ENCODE results near the gene COL7A1. TPM values are rescaled to one million over a fixed set of nuclear protein-coding genes. Genes with fewer than 3 reads are reported as not detected.
A peak's percentile ranks its signal among the peaks of the same experiment; 100 is the strongest.

The COL7A1 gene
- 1 to 10 TPM in 1 of 2 experiments, under 1 TPM in 1; 0.40 to 1.4 TPM for total RNA-seq

GRCh38 chr3:48595075-48595525, at the start of gene COL7A1:
COL7A1 (minus strand) TSS chr3:48595329; CDS start chr3:48595159, 170 bp downstream.
- H3K4me1 Mint-ChIP-seq = peaks cover 7% of the 10 kb centered on the region
- CTCF ChIA-PET = no interaction called here
- H3K36me3 Mint-ChIP-seq (ENCODE audit: low read depth) = peaks cover 14% of the 10 kb centered on the region
- H3K27me3 Mint-ChIP-seq = peaks cover 24% of the 10 kb centered on the region
- DNase-seq = no peak
- no peak within 1 kb of the TSS for H3K27ac Mint-ChIP-seq
- H3K4me3 Mint-ChIP-seq = no peak within 1 kb of the TSS
- H3K9me3 Mint-ChIP-seq = no peaks in the 10 kb centered on the region
- POLR2A ChIA-PET = no interaction called here

GRCh38 chr3:48642605-48643004, 47.5 kb upstream of the COL7A1 start:
- H3K4me3 Mint-ChIP-seq = no peak overlapping the region
- CTCF ChIA-PET = no interaction called here
- H3K27ac Mint-ChIP-seq = no peak overlapping the region
- POLR2A ChIA-PET = no interaction called here
- peaks cover 3% of the 10 kb centered on the region for H3K36me3 Mint-ChIP-seq (ENCODE audit: low read depth)
- no peaks in the 10 kb centered on the region for H3K9me3 Mint-ChIP-seq
- no peaks in the 10 kb centered on the region for H3K27me3 Mint-ChIP-seq
- no peak for DNase-seq
- no peaks in the 10 kb centered on the region for H3K4me1 Mint-ChIP-seq

DNA sequence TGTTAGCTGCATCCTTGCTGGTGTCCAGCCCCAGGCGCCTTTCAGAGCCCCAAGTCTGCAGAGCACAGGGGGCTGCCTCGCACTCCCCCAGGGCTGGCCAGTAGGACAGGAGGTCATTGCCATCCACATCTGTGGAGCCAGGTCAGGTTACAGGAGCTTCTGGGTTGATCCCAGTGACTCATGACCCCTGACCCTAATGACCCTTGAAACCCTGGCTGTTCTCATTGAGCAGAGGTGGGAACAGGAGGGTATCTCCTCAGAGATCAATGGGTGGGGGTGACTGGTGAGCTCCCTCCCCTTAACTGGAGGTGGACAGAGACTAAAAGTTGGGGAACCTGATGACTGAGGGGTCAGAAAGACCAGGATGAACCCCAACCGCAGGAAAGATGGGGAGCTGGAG, 46.3 kb upstream of the COL7A1 start:
- CTCF ChIA-PET = interaction anchor here (0.7 kb wide), 1 partner anchor 205 kb away, joined by 3 read pairs; no protein-coding TSS in a partner anchor
- H3K4me1 Mint-ChIP-seq = peaks cover 7% of the 10 kb centered on the region
- no peaks in the 10 kb centered on the region for H3K27me3 Mint-ChIP-seq
- H3K36me3 Mint-ChIP-seq (ENCODE audit: low read depth) = peaks cover 3% of the 10 kb centered on the region
- no peak for DNase-seq
- no peaks in the 10 kb centered on the region for H3K9me3 Mint-ChIP-seq
- H3K27ac Mint-ChIP-seq = no peak overlapping the region
- POLR2A ChIA-PET = no interaction called here
- H3K4me3 Mint-ChIP-seq = no peak overlapping the region

GRCh38 chr3:48639944-48640606, 44.9 kb upstream of the COL7A1 start:
- POLR2A ChIA-PET = interaction anchor here (2.0 kb wide), 1 partner anchor 15 kb away, joined by 5 read pairs; no protein-coding TSS in a partner anchor
- Mint-ChIP-seq H3K9me3 (no peaks in the 10 kb centered on the region), H3K27me3 (no peaks in the 10 kb centered on the region), H3K27ac (no peak overlapping the region), H3K4me1 (peaks cover 13% of the 10 kb centered on the region), H3K36me3 (ENCODE audit: low read depth) (peaks cover 3% of the 10 kb centered on the region), H3K4me3 (no peak overlapping the region)
- CTCF ChIA-PET = no interaction called here
- no peak for DNase-seq

- H3K4me1 Mint-ChIP-seq = peaks cover 29% of the 10 kb centered on the region
- no peak for DNase-seq
- H3K9me3 Mint-ChIP-seq = no peaks in the 10 kb centered on the region
- ChIA-PET POLR2A (no interaction called here), CTCF (no interaction called here)
- no peaks in the 10 kb centered on the region for H3K27me3 Mint-ChIP-seq
- peaks cover 6% of the 10 kb centered on the region for H3K36me3 Mint-ChIP-seq (ENCODE audit: low read depth)
- no peak overlapping the region for H3K27ac Mint-ChIP-seq
- H3K4me3 Mint-ChIP-seq = peak overlapping the region; percentile 52
These were observed 42.2 kb upstream of the COL7A1 start for GRCh38 chr3:48637305-48637704.

- no peaks in the 10 kb centered on the region for H3K27me3 Mint-ChIP-seq
- CTCF ChIA-PET = interaction anchor here (1.0 to 2.9 kb wide), 14 partner anchors 12 to 371 kb away, joined by 3 to 27 read pairs (median 6); partner anchors contain the start of genes CELSR3, NCKIPSD, PFKFB4 and UQCRC1
- no peak for DNase-seq
- no peaks in the 10 kb centered on the region for H3K9me3 Mint-ChIP-seq
- POLR2A ChIA-PET = interaction anchor here (0.9 to 3.0 kb wide), 13 partner anchors 9 to 458 kb away, joined by 3 to 25 read pairs (median 10); partner anchors contain the start of genes CELSR3, IP6K2, PFKFB4 and QRICH1
- H3K4me1 Mint-ChIP-seq = peaks cover 31% of the 10 kb centered on the region
- peak overlapping the region; percentile 91 for H3K4me3 Mint-ChIP-seq
- peaks cover 11% of the 10 kb centered on the region for H3K36me3 Mint-ChIP-seq (ENCODE audit: low read depth)
- H3K27ac Mint-ChIP-seq = peak overlapping the region; percentile 87
These were observed 41.1 kb upstream of the COL7A1 start for GRCh38 chr3:48636149-48636655.

DNA sequence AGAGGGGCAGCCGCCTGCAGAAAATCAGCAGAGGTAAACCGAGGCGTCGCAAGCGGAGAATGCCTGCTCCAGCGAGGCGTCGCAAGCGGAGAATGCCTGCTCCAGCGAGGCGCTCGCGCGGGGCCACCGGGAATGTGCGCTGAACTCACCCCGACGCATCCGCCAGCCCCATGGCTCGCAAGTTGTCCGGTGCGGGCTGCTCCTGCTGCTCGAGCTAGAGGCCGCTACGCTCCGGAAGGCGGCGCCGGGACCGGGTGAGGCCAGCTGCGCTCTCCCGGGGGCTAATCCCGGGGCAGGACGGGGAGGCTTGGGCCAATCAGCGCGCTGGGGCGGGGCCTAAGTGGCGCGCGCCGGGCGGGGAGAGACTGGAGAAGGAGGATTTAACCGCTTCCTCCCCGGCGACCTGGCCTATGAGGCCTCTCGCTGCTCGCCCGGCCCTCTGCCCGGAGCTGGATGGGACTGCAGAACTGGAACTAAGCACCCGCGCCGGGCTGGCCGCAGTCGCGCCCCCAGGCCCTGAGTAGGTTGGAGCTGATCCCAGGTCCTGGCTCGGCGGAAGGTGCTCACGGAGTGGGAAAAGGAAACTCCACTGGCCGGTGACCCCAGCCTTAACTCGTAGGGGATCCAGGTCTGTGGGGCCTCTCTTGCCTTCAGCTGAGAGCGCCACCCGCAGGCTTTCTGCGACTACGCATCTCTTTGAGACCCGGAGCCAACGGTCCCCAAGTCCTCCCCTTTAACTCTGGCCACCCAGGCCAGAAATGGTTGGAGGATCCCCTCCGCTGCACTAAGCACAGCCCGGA, 40.3 kb upstream of the COL7A1 start, which contains the start of gene SLC26A6:
Gene SLC26A6 (minus strand): TSS at position 240 of the 800 bp plus-strand sequence. CDS start 68 bp downstream, at position 172.
- ChIA-PET CTCF (interaction anchor here (0.7 to 2.9 kb wide), 18 partner anchors 11 to 372 kb away, joined by 3 to 27 read pairs (median 4); partner anchors contain the start of genes CCDC51, CELSR3, NCKIPSD and PFKFB4), POLR2A (interaction anchor here (0.7 to 3.0 kb wide), 17 partner anchors 9 to 458 kb away, joined by 3 to 25 read pairs (median 5); partner anchors contain the start of genes CELSR3, IP6K2, PFKFB4 and QRICH1)

DNA sequence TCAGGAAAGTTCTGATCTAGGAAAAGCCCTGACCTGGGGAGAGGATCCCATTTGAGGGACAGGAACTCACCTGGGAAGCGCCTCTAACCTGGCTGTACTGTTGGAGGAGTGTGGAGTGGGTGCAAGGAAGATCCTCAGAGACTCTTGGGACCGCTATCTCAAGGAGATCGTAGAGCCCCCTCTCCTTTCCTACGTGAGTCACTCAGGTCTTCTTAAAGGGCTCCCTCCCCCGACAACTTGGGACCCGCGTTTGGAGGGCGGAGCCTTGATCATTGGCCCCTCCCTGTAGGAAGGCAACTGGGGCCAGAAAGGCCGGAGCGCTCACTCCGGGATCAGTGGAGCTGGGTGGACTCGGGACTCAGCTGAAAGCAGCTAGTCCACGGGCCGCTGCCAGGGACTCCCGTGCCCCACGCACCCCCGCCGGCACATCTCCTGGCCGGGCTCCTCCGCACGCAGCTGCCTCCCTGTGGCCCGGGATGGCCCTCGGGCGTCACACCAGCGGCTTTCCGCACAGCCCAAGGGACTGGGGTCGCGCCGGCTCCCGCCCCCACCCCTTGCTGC, 39.6 kb upstream of the COL7A1 start:
- Mint-ChIP-seq H3K36me3 (ENCODE audit: low read depth) (peaks cover 11% of the 10 kb centered on the region), H3K27ac (no peak overlapping the region), H3K4me3 (peak overlapping the region; percentile 91), H3K27me3 (no peaks in the 10 kb centered on the region), H3K4me1 (peaks cover 31% of the 10 kb centered on the region), H3K9me3 (no peaks in the 10 kb centered on the region)
- DNase-seq = peak; percentile 62
- POLR2A ChIA-PET = interaction anchor here (0.6 to 3.0 kb wide), 16 partner anchors 9 to 459 kb away, joined by 3 to 25 read pairs (median 7); partner anchors contain the start of genes CELSR3, IP6K2, PRKAR2A and QRICH1
- CTCF ChIA-PET = interaction anchor here (0.6 to 2.9 kb wide), 19 partner anchors 10 to 372 kb away, joined by 3 to 27 read pairs (median 4); partner anchors contain the start of genes CCDC51, CELSR3, NCKIPSD and PFKFB4

More for the DNA sequence above, 40.3 kb upstream of the COL7A1 start, which contains the start of gene SLC26A6:
- H3K27me3 Mint-ChIP-seq = no peaks in the 10 kb centered on the region
- H3K27ac Mint-ChIP-seq = peak within 1 kb of the TSS; percentile 87
- no peaks in the 10 kb centered on the region for H3K9me3 Mint-ChIP-seq
- peaks cover 11% of the 10 kb centered on the region for H3K36me3 Mint-ChIP-seq (ENCODE audit: low read depth)
- H3K4me1 Mint-ChIP-seq = peaks cover 31% of the 10 kb centered on the region
- peak; percentile 96 for DNase-seq
- H3K4me3 Mint-ChIP-seq = peak within 1 kb of the TSS; percentile 91

DNA sequence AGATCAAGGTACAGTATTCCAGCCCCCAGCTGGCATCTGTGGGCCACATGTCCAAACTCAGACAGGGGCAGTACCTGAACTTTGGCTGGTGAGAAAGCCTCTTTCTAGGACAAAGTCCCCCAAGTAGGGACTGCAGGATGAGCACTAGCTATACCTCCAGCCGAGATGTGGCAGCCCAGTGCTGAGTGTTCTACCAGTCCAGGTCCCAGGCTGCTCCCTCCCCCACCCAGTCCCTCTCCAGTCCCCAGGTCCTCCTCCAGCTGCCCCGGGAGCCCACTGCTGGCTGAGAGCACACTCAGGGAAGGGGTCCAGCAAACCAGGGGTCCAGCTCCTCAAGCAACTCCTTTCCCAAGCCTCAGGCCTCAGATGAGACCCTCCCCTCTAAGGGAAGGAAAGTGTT, 38.6 kb upstream of the COL7A1 start:
- no peak overlapping the region for H3K27ac Mint-ChIP-seq
- ChIA-PET POLR2A (interaction anchor here (0.6 to 3.0 kb wide), 7 partner anchors 8 to 83 kb away, joined by 3 to 25 read pairs (median 5); partner anchors contain the start of genes CELSR3 and IP6K2), CTCF (interaction anchor here (0.9 to 2.9 kb wide), 3 partner anchors 9 to 233 kb away, joined by 3 to 27 read pairs (median 8); partner anchors contain the start of gene UQCRC1)
- peaks cover 31% of the 10 kb centered on the region for H3K4me1 Mint-ChIP-seq
- H3K9me3 Mint-ChIP-seq = no peaks in the 10 kb centered on the region
- H3K27me3 Mint-ChIP-seq = no peaks in the 10 kb centered on the region
- peaks cover 21% of the 10 kb centered on the region for H3K36me3 Mint-ChIP-seq (ENCODE audit: low read depth)
- H3K4me3 Mint-ChIP-seq = peak overlapping the region; percentile 91
- no peak for DNase-seq

GRCh38 chr3:48633256-48633655, 38.1 kb upstream of the COL7A1 start:
- ChIA-PET CTCF (interaction anchor here (1.6 kb wide), 1 partner anchor 232 kb away, joined by 8 read pairs; no protein-coding TSS in a partner anchor), POLR2A (interaction anchor here (1.2 to 3.0 kb wide), 2 partner anchors 10 to 29 kb away, joined by 3 to 25 read pairs; partner anchors contain the start of gene CELSR3)
- Mint-ChIP-seq H3K4me3 (peak overlapping the region; percentile 91), H3K9me3 (no peaks in the 10 kb centered on the region), H3K27ac (no peak overlapping the region), H3K4me1 (peaks cover 31% of the 10 kb centered on the region), H3K27me3 (no peaks in the 10 kb centered on the region), H3K36me3 (ENCODE audit: low read depth) (peaks cover 23% of the 10 kb centered on the region)
- no peak for DNase-seq

GRCh38 chr3:48631516-48632448, 36.7 kb upstream of the COL7A1 start:
- ChIA-PET CTCF (no interaction called here), POLR2A (no interaction called here)
- Mint-ChIP-seq H3K27me3 (no peaks in the 10 kb centered on the region), H3K9me3 (no peaks in the 10 kb centered on the region), H3K27ac (no peak overlapping the region), H3K4me3 (no peak overlapping the region), H3K4me1 (peaks cover 26% of the 10 kb centered on the region), H3K36me3 (ENCODE audit: low read depth) (peaks cover 29% of the 10 kb centered on the region)
- no peak for DNase-seq
